ENCODE data around the gene AUH. TPM values are rescaled to one million over a fixed set of nuclear protein-coding genes. Genes with fewer than 3 reads are reported as not detected.

AUH gene
- total RNA-seq, 1 experiment from 2014 or later: 29.0 TPM

DNA sequence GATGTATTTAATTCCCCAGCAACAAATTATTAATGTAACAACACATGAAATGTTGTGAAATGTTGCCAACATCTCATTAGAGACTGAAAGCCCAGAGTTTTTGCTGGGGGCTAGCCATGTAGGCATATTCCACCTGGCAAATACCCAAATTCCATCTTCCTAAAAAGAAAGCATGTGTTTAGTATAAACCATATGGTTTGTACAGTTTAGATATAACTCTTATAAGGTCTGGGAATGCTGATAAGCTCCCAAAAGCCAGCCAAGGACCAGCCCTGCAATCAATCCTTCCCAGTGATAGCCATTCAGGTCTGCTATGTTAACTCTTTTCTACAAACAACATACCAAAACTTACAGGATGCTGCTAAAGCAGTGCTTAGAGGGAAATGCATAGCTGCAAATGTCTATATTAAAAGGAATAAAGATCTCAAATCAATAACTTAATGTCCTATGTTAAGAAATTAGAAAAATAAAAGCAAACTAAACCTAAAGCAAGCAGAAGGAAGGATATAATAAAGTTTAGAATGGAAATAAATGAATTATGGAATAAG, 158.9 kb downstream of the AUH start:
- no peak overlapping the region for H3K9ac ChIP-seq (ENCODE audit: low read length)
- no peaks in the 10 kb centered on the region for H3K9me2 ChIP-seq (ENCODE audit: insufficient read depth)
- peaks cover 17 to 34% of the 10 kb centered on the region in 2 experiments for H3K4me1 ChIP-seq (ENCODE audit: control insufficient read depth in 1 of 2, insufficient read depth in 2 of 2, low read length in 2 of 2)
- TF ChIP-seq YY1 (IDR thresholded peaks at IDR 0.05; ENCODE audit: extremely low read depth, insufficient replicate concordance, low read depth, low read length): no peak
- TF ChIP-seq, protein P1, sequence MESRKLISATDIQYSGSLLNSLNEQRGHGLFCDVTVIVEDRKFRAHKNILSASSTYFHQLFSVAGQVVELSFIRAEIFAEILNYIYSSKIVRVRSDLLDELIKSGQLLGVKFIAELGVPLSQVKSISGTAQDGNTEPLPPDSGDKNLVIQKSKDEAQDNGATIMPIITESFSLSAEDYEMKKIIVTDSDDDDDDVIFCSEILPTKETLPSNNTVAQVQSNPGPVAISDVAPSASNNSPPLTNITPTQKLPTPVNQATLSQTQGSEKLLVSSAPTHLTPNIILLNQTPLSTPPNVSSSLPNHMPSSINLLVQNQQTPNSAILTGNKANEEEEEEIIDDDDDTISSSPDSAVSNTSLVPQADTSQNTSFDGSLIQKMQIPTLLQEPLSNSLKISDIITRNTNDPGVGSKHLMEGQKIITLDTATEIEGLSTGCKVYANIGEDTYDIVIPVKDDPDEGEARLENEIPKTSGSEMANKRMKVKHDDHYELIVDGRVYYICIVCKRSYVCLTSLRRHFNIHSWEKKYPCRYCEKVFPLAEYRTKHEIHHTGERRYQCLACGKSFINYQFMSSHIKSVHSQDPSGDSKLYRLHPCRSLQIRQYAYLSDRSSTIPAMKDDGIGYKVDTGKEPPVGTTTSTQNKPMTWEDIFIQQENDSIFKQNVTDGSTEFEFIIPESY (IDR thresholded peaks at IDR 0.05; ENCODE audit: extremely low read depth, insufficient replicate concordance, low read length): no peak
- no peak for TF ChIP-seq EGR1 (IDR thresholded peaks at IDR 0.05; ENCODE audit: low read depth)
- TF ChIP-seq, protein P2, sequence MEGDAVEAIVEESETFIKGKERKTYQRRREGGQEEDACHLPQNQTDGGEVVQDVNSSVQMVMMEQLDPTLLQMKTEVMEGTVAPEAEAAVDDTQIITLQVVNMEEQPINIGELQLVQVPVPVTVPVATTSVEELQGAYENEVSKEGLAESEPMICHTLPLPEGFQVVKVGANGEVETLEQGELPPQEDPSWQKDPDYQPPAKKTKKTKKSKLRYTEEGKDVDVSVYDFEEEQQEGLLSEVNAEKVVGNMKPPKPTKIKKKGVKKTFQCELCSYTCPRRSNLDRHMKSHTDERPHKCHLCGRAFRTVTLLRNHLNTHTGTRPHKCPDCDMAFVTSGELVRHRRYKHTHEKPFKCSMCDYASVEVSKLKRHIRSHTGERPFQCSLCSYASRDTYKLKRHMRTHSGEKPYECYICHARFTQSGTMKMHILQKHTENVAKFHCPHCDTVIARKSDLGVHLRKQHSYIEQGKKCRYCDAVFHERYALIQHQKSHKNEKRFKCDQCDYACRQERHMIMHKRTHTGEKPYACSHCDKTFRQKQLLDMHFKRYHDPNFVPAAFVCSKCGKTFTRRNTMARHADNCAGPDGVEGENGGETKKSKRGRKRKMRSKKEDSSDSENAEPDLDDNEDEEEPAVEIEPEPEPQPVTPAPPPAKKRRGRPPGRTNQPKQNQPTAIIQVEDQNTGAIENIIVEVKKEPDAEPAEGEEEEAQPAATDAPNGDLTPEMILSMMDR (IDR thresholded peaks at IDR 0.05 in 2 of 3, conservative IDR thresholded peaks at IDR 0.05 in 1 of 3; ENCODE audit: borderline replicate concordance in 1 of 3, insufficient read depth in 1 of 3, low read depth in 2 of 3, low read length in 2 of 3): no peak
- no peak for TF ChIP-seq POLR2A (IDR thresholded peaks at IDR 0.05; ENCODE audit: borderline replicate concordance, extremely low read depth, insufficient read depth, insufficient read length)
- TF ChIP-seq JUND (IDR thresholded peaks at IDR 0.05): no peak
- no peak for TF ChIP-seq FOSL1 (IDR thresholded peaks at IDR 0.05; ENCODE audit: low read depth)
- no peak for TF ChIP-seq TCF7L2 (IDR thresholded peaks at IDR 0.05; ENCODE audit: borderline replicate concordance, extremely low read depth, insufficient read depth, insufficient read length)
- TF ChIP-seq, protein P3, sequence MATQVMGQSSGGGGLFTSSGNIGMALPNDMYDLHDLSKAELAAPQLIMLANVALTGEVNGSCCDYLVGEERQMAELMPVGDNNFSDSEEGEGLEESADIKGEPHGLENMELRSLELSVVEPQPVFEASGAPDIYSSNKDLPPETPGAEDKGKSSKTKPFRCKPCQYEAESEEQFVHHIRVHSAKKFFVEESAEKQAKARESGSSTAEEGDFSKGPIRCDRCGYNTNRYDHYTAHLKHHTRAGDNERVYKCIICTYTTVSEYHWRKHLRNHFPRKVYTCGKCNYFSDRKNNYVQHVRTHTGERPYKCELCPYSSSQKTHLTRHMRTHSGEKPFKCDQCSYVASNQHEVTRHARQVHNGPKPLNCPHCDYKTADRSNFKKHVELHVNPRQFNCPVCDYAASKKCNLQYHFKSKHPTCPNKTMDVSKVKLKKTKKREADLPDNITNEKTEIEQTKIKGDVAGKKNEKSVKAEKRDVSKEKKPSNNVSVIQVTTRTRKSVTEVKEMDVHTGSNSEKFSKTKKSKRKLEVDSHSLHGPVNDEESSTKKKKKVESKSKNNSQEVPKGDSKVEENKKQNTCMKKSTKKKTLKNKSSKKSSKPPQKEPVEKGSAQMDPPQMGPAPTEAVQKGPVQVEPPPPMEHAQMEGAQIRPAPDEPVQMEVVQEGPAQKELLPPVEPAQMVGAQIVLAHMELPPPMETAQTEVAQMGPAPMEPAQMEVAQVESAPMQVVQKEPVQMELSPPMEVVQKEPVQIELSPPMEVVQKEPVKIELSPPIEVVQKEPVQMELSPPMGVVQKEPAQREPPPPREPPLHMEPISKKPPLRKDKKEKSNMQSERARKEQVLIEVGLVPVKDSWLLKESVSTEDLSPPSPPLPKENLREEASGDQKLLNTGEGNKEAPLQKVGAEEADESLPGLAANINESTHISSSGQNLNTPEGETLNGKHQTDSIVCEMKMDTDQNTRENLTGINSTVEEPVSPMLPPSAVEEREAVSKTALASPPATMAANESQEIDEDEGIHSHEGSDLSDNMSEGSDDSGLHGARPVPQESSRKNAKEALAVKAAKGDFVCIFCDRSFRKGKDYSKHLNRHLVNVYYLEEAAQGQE (IDR thresholded peaks at IDR 0.05; ENCODE audit: low read depth): no peak
- no peak for TF ChIP-seq CBX3 (IDR thresholded peaks at IDR 0.05; ENCODE audit: low read depth)
- TF ChIP-seq, protein P4, sequence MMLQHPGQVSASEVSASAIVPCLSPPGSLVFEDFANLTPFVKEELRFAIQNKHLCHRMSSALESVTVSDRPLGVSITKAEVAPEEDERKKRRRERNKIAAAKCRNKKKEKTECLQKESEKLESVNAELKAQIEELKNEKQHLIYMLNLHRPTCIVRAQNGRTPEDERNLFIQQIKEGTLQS (IDR thresholded peaks at IDR 0.05): no peak
- CTCF ChIA-PET: no interaction called here
- H3K9me3 ChIP-seq (ENCODE audit: control insufficient read depth in 1 of 2, insufficient read depth in 1 of 2, low read depth in 1 of 2, low read length in 2 of 2): peaks cover 0 to 4% of the 10 kb centered on the region in 2 experiments; a peak in 2 of 4 replicates
- no peaks in the 10 kb centered on the region for H3K27me3 ChIP-seq (ENCODE audit: insufficient read depth, low read length)
- POLR2A ChIA-PET: no interaction called here
- BruUV-seq (replicated peaks): no TSS peak
- ATAC-seq (no peak), DNase-seq (ENCODE audit: low read depth, low spot score) (no peak)
- no peak overlapping the region for H3K4me3 ChIP-seq (replicated peaks in 1 of 2; ENCODE audit: low read depth in 1 of 2, low read length in 2 of 2)
- no peaks in the 10 kb centered on the region for H3K36me3 ChIP-seq (ENCODE audit: control insufficient read depth in 1 of 2, insufficient read depth in 2 of 2, low read length in 2 of 2)
- no peak overlapping the region for H3K4me2 ChIP-seq (ENCODE audit: low read length)
- H3K27ac ChIP-seq (ENCODE audit: low read depth, low read length): no peak overlapping the region
- H3K79me2 ChIP-seq (ENCODE audit: insufficient read depth, low read length): no peaks in the 10 kb centered on the region
- intact Hi-C loops (cut with micrococcal nuclease): no loop called here
- no peak overlapping the region for H2AFZ ChIP-seq (ENCODE audit: low read depth, low read length, poor library complexity, severe bottlenecking)
- no peaks in the 10 kb centered on the region for H4K20me1 ChIP-seq (ENCODE audit: insufficient read depth)
- RAD21 ChIA-PET (ENCODE audit: low non-redundant PET in 1 of 2, low total read pairs in 2 of 2, uncharacterized antibody in 2 of 2, unreplicated experiment in 2 of 2): no interaction called here

All from HCT116 (cell line).